Caco-2 (cell line): ENCODE results near the gene RAB40B. TPM values are rescaled to one million over a fixed set of nuclear protein-coding genes. Genes with fewer than 3 reads are reported as not detected.

ENCODE experiments used
- BruUV-seq: library from RNA; stranded (reverse); fragments of 400-500 nt; replicated peaks from 2 replicates; lab custom pipeline; 2021; lab: Mats Ljungman, UMichigan
- CTCF ChIA-PET: fragments of 300-600 bp; sonication (Branson Sonifier 250); formaldehyde crosslinking; loops from one replicate; lab custom pipeline; 2022; ENCODE audit warnings: antibody characterized with exemption; lab: Charles Lee
- POLR2A ChIA-PET: fragments of 300-600 bp; sonication (Branson Sonifier 250); formaldehyde crosslinking; loops from one replicate; lab custom pipeline; 2022; ENCODE audit warnings: antibody characterized with exemption; lab: Charles Lee
- DNase-seq, 2 experiments: peaks; one replicate each; pipeline versions ENCODE4 v3.0.0 to v3.0.0-alpha.2; 2020 to 2022
- H3K27me3 ChIP-seq: replicated peaks from 2 replicates; pipeline ENCODE4 v1.6.0; 2011; ENCODE audit warnings: low read length; ENCODE audit not compliant: control insufficient read depth, insufficient read depth
- H3K36me3 ChIP-seq: 2 replicates; pipeline ENCODE4 v1.5.1; 2011; ENCODE audit warnings: low read length; ENCODE audit not compliant: control insufficient read depth, insufficient read depth
- H3K4me1 ChIP-seq: fragments of 250-450 bp; sonication (Bioruptor Pico); 2 replicates; pipeline ENCODE4 v1.5.1; 2020; ENCODE audit warnings: mild to moderate bottlenecking
- H3K4me3 ChIP-seq: 2 replicates; pipeline ENCODE4 v1.5.1; 2011; ENCODE audit warnings: low read depth, mild to moderate bottlenecking, control low read depth, low read length
- H3K9me3 ChIP-seq: fragments of 250-450 bp; sonication (Bioruptor Pico); 2 replicates; pipeline ENCODE4 v1.5.1; 2020; ENCODE audit warnings: mild to moderate bottlenecking, moderate library complexity
- H3K27ac Mint-ChIP-seq: one replicate; pipeline ENCODE4 v1.8.0; 2022; ENCODE audit warnings: mixed read lengths; ENCODE audit not compliant: unreplicated experiment
- H3K27me3 Mint-ChIP-seq: one replicate; pipeline ENCODE4 v1.8.0; 2022; ENCODE audit warnings: mixed read lengths; ENCODE audit not compliant: insufficient read depth, unreplicated experiment
- H3K36me3 Mint-ChIP-seq: one replicate; pipeline ENCODE4 v1.8.0; 2022; ENCODE audit warnings: mild to moderate bottlenecking, mixed read lengths; ENCODE audit not compliant: insufficient read depth, unreplicated experiment
- H3K4me1 Mint-ChIP-seq: one replicate; pipeline ENCODE4 v1.8.0; 2022; ENCODE audit warnings: low read depth, mixed read lengths; ENCODE audit not compliant: unreplicated experiment
- H3K4me3 Mint-ChIP-seq: one replicate; pipeline ENCODE4 v1.8.0; 2022; ENCODE audit warnings: mild to moderate bottlenecking, moderate library complexity, mixed read lengths; ENCODE audit not compliant: unreplicated experiment
- H3K9me3 Mint-ChIP-seq: one replicate; pipeline ENCODE4 v1.8.0; 2022; ENCODE audit warnings: mixed read lengths; ENCODE audit not compliant: unreplicated experiment
- intact Hi-C: fragments of 100-400 bp; cut with micrococcal nuclease; formaldehyde crosslinking; loops from one replicate; pipeline ENCODE4 v1.10.0; 2022; ENCODE audit not compliant: unreplicated experiment
- total RNA-seq: library from RNA; stranded (reverse); gene quantifications from 2 replicates; pipeline ENCODE4 v1.2.3, GENCODE V29; 2022
- TF ChIP-seq, protein P1 (sequence below), 2 experiments: fragments of 200-600 bp in 1 of 2; IDR thresholded peaks; 1 replicate in 1 of 2; 2 replicates in 1 of 2; pipeline versions ENCODE4 v1.5.1 to v1.8.0; 2011 to 2022; ENCODE audit warnings: antibody characterized with exemption in 1 of 2, control low read depth in 1 of 2, inconsistent platforms in 1 of 2, low read depth in 1 of 2, low read length in 1 of 2, mild to moderate bottlenecking in 1 of 2, moderate library complexity in 1 of 2; ENCODE audit not compliant: insufficient read depth in 1 of 2, severe bottlenecking in 1 of 2, unreplicated experiment in 1 of 2

RAB40B gene
- total RNA-seq, 1 experiment from 2014 or later: 8.8 TPM

DNA sequence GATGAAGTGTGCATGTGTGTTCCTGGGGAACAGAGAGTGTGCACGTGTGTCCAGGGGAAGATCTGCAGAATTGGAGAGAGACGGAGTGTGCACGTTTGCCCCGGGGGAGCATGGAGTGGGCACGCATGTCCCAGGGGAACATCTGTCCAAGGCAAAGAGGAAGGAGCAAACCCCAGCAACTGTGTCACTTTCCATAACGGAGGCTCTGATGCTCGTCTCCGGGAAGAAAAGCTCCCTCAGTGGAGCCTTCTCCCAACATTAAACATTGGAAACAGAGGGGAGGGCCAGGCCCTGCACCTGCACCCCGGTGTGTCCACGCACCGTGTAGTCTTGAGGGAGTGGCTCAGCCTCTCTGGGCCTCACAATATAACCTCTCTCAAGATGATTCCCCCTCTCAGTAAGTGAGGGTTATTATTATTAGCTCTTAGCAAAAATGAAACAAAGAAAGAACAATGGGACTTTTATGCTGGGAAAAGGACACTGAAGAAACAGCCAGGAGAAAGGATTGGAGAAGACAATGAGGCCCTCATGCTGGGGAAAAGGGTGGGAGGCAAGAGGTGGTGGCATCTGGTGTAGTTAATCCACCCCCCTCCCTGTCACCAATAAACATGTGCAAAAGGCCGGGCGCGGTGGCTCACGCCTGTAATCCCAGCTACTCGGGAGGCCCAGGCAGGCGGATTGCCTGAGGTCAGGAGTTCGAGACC is 7.6 kb downstream of the RAB40B start:
- no peak for DNase-seq
- H3K27ac Mint-ChIP-seq: no peak overlapping the region
- no peaks in the 10 kb centered on the region for H3K36me3 Mint-ChIP-seq
- Histone ChIP-seq H3K4me3 (no peak overlapping the region), H3K36me3 (no peaks in the 10 kb centered on the region), H3K4me1 (no peaks in the 10 kb centered on the region), H3K9me3 (peaks cover 8% of the 10 kb centered on the region), H3K27me3 (no peaks in the 10 kb centered on the region)
- H3K27me3 Mint-ChIP-seq: no peaks in the 10 kb centered on the region
- TF ChIP-seq, protein P1, sequence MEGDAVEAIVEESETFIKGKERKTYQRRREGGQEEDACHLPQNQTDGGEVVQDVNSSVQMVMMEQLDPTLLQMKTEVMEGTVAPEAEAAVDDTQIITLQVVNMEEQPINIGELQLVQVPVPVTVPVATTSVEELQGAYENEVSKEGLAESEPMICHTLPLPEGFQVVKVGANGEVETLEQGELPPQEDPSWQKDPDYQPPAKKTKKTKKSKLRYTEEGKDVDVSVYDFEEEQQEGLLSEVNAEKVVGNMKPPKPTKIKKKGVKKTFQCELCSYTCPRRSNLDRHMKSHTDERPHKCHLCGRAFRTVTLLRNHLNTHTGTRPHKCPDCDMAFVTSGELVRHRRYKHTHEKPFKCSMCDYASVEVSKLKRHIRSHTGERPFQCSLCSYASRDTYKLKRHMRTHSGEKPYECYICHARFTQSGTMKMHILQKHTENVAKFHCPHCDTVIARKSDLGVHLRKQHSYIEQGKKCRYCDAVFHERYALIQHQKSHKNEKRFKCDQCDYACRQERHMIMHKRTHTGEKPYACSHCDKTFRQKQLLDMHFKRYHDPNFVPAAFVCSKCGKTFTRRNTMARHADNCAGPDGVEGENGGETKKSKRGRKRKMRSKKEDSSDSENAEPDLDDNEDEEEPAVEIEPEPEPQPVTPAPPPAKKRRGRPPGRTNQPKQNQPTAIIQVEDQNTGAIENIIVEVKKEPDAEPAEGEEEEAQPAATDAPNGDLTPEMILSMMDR (IDR thresholded peaks at IDR 0.05; ENCODE audit: insufficient read depth in 1 of 2, low read depth in 1 of 2, low read length in 1 of 2, severe bottlenecking in 1 of 2, unreplicated experiment in 1 of 2): no peak
- no TSS peak for BruUV-seq
- CTCF ChIA-PET: no interaction called here
- intact Hi-C loops: no loop called here
- H3K4me3 Mint-ChIP-seq: no peak overlapping the region
- no peaks in the 10 kb centered on the region for H3K4me1 Mint-ChIP-seq
- POLR2A ChIA-PET: no interaction called here
- peaks cover 12% of the 10 kb centered on the region for H3K9me3 Mint-ChIP-seq

DNA sequence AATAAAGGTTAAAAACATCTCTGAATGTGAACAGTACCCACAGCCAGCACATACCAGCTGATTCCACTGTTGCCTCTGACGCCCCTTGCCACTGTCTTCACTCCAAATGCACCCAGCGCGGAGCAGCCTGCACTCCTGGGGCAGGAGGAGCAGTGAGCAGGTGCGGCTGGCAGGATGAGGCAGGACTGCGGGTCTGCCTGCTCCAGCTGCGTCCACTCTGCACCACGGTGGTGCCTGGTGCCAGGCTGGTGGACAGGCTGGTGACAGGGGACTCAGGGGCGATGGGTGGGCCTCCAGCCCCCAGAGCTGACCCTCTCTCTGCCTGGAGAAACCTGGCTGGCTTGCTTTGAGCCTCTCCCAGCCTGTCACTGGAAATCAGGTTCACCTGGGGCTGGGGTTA is 9.4 kb downstream of the RAB40B start:
- H3K4me3 ChIP-seq: no peak overlapping the region
- Mint-ChIP-seq H3K9me3 (peaks cover 1% of the 10 kb centered on the region), H3K27me3 (no peaks in the 10 kb centered on the region), H3K4me1 (no peaks in the 10 kb centered on the region), H3K4me3 (no peak overlapping the region), H3K27ac (no peak overlapping the region), H3K36me3 (no peaks in the 10 kb centered on the region)
- no peaks in the 10 kb centered on the region for H3K36me3 ChIP-seq
- DNase-seq: no peak
- ChIA-PET CTCF (no interaction called here), POLR2A (no interaction called here)
- no peaks in the 10 kb centered on the region for H3K27me3 ChIP-seq
- H3K4me1 ChIP-seq: no peaks in the 10 kb centered on the region
- peaks cover under 1% of the 10 kb centered on the region; the same call in 1 of the 2 replicates for H3K9me3 ChIP-seq
- intact Hi-C loops: no loop called here
- TF ChIP-seq, protein P1 (IDR thresholded peaks at IDR 0.05; ENCODE audit: insufficient read depth in 1 of 2, low read depth in 1 of 2, low read length in 1 of 2, severe bottlenecking in 1 of 2, unreplicated experiment in 1 of 2): no peak
- BruUV-seq: no TSS peak

DNA sequence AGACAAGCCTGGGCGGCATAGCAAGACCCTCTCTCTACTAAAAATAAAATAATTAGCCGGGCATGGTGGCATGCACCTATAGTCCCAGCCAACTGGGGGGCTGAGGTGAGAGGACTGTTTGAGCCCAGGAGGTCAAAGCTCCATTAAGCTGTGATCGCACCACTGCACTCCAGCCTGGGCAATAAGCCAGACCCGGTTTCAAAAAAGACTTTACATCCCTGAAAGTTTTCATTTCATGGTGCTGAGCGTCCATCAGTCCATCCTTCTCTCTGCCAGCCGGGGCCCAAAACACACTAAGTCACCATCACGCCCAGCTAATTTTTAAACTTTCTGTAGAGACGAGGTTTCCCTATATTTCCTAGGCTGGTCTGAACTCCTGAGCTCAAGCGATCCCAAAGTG is 10.6 kb downstream of the RAB40B start:
- Histone ChIP-seq H3K36me3 (no peaks in the 10 kb centered on the region), H3K9me3 (peaks cover under 1% of the 10 kb centered on the region; the same call in 1 of the 2 replicates), H3K27me3 (no peaks in the 10 kb centered on the region), H3K4me1 (no peaks in the 10 kb centered on the region), H3K4me3 (no peak overlapping the region)
- no peak for DNase-seq
- BruUV-seq: no TSS peak
- no peaks in the 10 kb centered on the region for H3K27me3 Mint-ChIP-seq
- no peaks in the 10 kb centered on the region for H3K9me3 Mint-ChIP-seq
- CTCF ChIA-PET: no interaction called here
- no peak overlapping the region for H3K27ac Mint-ChIP-seq
- no peaks in the 10 kb centered on the region for H3K4me1 Mint-ChIP-seq
- POLR2A ChIA-PET: no interaction called here
- TF ChIP-seq, protein P1 (IDR thresholded peaks at IDR 0.05; ENCODE audit: insufficient read depth in 1 of 2, low read depth in 1 of 2, low read length in 1 of 2, severe bottlenecking in 1 of 2, unreplicated experiment in 1 of 2): no peak
- H3K36me3 Mint-ChIP-seq: no peaks in the 10 kb centered on the region
- no peak overlapping the region for H3K4me3 Mint-ChIP-seq
- intact Hi-C loops: no loop called here
